GM10266 (cell line): ENCODE data around the gene TEX11.
"Not testable (repeated sequence)": the region's sequence is repeated elsewhere in the genome, so short reads cannot be mapped to it uniquely, and the experiment has no call there.

Experiments
- DNase-seq: peaks from one replicate; pipeline ENCODE4 v3.0.0; 2012; ENCODE audit errors: extremely low spot score
- TF ChIP-seq, protein P1 (sequence below): IDR thresholded peaks from 2 replicates; pipeline ENCODE4 v1.5.1; 2012; ENCODE audit warnings: mild to moderate bottlenecking, low read depth; ENCODE audit not compliant: control insufficient read depth, insufficient read depth; ENCODE audit errors: missing control alignments

TEX11 gene

GRCh38 chrX:70901465-70901864 is 7.0 kb downstream of the TEX11 start:
- DNase-seq = no peak
- TF ChIP-seq, protein P1, sequence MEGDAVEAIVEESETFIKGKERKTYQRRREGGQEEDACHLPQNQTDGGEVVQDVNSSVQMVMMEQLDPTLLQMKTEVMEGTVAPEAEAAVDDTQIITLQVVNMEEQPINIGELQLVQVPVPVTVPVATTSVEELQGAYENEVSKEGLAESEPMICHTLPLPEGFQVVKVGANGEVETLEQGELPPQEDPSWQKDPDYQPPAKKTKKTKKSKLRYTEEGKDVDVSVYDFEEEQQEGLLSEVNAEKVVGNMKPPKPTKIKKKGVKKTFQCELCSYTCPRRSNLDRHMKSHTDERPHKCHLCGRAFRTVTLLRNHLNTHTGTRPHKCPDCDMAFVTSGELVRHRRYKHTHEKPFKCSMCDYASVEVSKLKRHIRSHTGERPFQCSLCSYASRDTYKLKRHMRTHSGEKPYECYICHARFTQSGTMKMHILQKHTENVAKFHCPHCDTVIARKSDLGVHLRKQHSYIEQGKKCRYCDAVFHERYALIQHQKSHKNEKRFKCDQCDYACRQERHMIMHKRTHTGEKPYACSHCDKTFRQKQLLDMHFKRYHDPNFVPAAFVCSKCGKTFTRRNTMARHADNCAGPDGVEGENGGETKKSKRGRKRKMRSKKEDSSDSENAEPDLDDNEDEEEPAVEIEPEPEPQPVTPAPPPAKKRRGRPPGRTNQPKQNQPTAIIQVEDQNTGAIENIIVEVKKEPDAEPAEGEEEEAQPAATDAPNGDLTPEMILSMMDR = no peak

GRCh38 chrX:70890441-70890840 is 18.1 kb downstream of the TEX11 start:
- not testable (repeated sequence) for DNase-seq

- DNase-seq = no peak
- TF ChIP-seq, protein P1 = no peak
These were observed 29.6 kb downstream of the TEX11 start for GRCh38 chrX:70878902-70879301.

- no peak for DNase-seq
- TF ChIP-seq, protein P1 = no peak
These were observed 56.2 kb downstream of the TEX11 start for GRCh38 chrX:70852294-70852693.

GRCh38 chrX:70844081-70844480 is 64.4 kb downstream of the TEX11 start:
- not testable (repeated sequence) for DNase-seq

- DNase-seq = not testable (repeated sequence)
These were observed 64.9 kb downstream of the TEX11 start for GRCh38 chrX:70843620-70844019.

GRCh38 chrX:70834589-70834988 is 73.9 kb downstream of the TEX11 start:
- TF ChIP-seq, protein P1 = no peak
- DNase-seq = no peak

GRCh38 chrX:70826715-70827114 is 81.8 kb downstream of the TEX11 start:
- no peak for DNase-seq
- TF ChIP-seq, protein P1 = no peak

- no peak for DNase-seq
- TF ChIP-seq, protein P1 = no peak
These were observed 83.1 kb downstream of the TEX11 start for GRCh38 chrX:70825366-70825765.
